ENCODE results near the gene OR2T8. TPM values are rescaled to one million over a fixed set of nuclear protein-coding genes. Genes with fewer than 3 reads are reported as not detected.

The OR2T8 gene
- total RNA-seq, 4 donors from 2014 or later = 0.40 TPM; not detected in 3

DNA sequence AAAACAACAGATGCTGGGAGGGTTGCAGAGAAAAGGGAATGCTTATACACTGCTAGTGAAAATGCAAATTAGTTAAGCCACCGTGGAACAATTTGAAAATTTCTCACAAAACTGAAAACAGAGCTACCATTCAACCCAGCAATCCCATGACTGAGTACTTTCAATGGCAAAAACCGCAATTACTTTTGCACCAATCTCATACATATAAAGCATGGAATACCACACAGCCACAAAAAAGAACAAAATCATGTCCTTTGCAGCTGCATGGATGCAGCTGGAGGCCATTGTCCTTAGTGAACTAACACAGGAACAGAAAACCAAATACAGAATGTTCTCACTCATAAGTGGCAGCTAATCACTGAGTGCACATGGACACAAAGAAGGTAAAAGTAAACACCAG is 6.3 kb upstream of the OR2T8 start:
- H3K4me3 ChIP-seq = no peak overlapping the region
- no peaks in the 10 kb centered on the region for H3K27me3 ChIP-seq
- no peaks in the 10 kb centered on the region for H3K9me3 ChIP-seq
- no peak for DNase-seq
- H3K36me3 ChIP-seq = no peaks in the 10 kb centered on the region
- intact Hi-C loops (cut with DNase I; ENCODE audit: low total_unique reads) = no loop called here
- H3K4me1 ChIP-seq = no peaks in the 10 kb centered on the region
- H3K27ac ChIP-seq = no peak overlapping the region
- TF ChIP-seq POLR2A (IDR thresholded peaks at IDR 0.05) = no peak
- TF ChIP-seq, protein P1, sequence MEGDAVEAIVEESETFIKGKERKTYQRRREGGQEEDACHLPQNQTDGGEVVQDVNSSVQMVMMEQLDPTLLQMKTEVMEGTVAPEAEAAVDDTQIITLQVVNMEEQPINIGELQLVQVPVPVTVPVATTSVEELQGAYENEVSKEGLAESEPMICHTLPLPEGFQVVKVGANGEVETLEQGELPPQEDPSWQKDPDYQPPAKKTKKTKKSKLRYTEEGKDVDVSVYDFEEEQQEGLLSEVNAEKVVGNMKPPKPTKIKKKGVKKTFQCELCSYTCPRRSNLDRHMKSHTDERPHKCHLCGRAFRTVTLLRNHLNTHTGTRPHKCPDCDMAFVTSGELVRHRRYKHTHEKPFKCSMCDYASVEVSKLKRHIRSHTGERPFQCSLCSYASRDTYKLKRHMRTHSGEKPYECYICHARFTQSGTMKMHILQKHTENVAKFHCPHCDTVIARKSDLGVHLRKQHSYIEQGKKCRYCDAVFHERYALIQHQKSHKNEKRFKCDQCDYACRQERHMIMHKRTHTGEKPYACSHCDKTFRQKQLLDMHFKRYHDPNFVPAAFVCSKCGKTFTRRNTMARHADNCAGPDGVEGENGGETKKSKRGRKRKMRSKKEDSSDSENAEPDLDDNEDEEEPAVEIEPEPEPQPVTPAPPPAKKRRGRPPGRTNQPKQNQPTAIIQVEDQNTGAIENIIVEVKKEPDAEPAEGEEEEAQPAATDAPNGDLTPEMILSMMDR (IDR thresholded peaks at IDR 0.05) = no peak

DNA sequence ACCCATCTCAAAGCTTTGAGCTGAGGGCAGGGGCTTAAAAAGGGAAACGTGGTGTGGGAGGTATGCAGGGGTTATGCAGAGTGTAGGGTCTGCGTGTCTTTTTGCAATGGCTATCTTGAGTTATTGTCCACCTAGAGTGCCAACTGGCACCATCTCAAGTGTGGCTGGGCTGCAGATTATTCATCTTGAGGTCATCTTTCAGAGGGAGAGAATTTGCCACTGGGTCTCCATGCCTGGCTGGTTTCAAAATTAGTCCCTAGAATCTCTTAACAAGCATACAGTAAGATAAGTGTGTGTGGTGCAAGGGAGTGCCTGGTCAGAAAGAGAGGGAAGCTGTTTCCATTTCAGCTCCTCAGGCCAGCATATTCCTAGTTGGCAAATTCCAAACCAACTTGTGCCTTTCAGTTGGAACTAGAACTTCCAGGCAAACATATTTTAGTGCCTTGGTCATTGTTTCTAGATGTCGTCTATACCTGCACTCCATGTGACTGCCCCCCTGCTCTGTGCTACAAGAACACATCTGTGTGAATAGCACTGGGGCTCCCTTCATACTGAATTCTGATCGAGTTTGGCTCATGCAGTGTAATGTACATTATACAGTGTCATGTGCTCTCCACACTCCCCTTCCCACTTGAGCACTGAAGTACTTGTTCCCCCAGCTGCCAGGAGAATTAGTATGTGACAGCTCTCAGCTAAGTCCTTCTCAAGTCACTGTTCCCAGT is 5.0 kb upstream of the OR2T8 start:
- DNase-seq = no peak
- Histone ChIP-seq H3K9me3 (no peaks in the 10 kb centered on the region), H3K4me3 (no peak overlapping the region), H3K27me3 (no peaks in the 10 kb centered on the region), H3K27ac (no peak overlapping the region), H3K4me1 (no peaks in the 10 kb centered on the region), H3K36me3 (no peaks in the 10 kb centered on the region)
- TF ChIP-seq, protein P1 (IDR thresholded peaks at IDR 0.05) = no peak
- no peak for TF ChIP-seq POLR2A (IDR thresholded peaks at IDR 0.05)
- intact Hi-C loops (cut with DNase I; ENCODE audit: low total_unique reads) = no loop called here

DNA sequence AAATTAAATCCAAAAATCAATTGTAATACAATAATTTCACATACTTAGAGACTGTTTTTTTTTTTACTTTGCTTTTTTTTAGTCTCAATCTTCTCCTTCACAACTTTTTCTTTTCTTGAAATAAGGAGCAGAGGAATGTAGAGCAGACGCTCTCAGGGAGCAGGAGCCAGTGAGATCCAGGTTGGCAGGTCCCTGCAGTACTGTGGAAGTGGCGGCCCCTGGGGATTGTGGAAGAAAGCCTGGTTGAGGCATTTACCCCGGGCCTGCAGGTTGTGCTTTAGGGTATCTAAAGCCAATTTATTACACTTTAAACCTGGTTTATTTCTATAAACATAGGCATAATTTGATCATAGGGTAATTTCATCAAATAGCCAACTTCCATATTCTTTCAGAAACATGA is 3.9 kb downstream of the OR2T8 start:
- Histone ChIP-seq H3K27ac (no peak overlapping the region), H3K4me3 (no peak overlapping the region), H3K4me1 (no peaks in the 10 kb centered on the region), H3K36me3 (no peaks in the 10 kb centered on the region), H3K27me3 (no peaks in the 10 kb centered on the region), H3K9me3 (no peaks in the 10 kb centered on the region)
- no peak for DNase-seq
- TF ChIP-seq, protein P1 (IDR thresholded peaks at IDR 0.05) = no peak
- TF ChIP-seq POLR2A (IDR thresholded peaks at IDR 0.05) = no peak
- intact Hi-C loops (cut with DNase I; ENCODE audit: low total_unique reads) = no loop called here

DNA sequence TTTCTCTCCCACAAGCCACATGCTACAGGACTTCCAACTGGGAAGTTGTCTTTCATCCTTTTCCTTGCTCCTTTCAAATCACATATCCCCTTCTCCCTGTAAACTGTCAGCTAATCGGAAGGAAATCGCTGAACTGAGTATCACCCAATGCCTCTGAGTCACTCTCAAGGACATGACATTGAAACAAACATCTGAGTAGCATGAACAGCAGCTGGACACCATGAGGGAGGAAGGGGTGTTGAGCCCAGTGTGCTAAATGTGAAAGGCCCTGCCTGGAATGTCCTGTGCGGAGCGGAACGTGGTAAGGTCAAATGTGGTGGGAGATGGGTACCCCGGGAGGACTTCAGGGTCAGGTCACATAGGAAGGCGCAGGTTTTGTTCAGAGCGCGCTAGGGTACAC is 4.8 kb downstream of the OR2T8 start, which contains the start of gene OR2AJ1:
TSS of gene OR2AJ1 (plus strand) at position 22 of the 400 bp plus-strand sequence. CDS start 8,880 bp downstream, outside the sequence.
- Histone ChIP-seq H3K9me3 (no peaks in the 10 kb centered on the region), H3K4me3 (no peak within 1 kb of the TSS), H3K27ac (no peak within 1 kb of the TSS), H3K27me3 (no peaks in the 10 kb centered on the region), H3K36me3 (no peaks in the 10 kb centered on the region), H3K4me1 (no peaks in the 10 kb centered on the region)
- intact Hi-C loops (cut with DNase I; ENCODE audit: low total_unique reads) = no loop called here
- DNase-seq = no peak
- TF ChIP-seq, protein P1 (IDR thresholded peaks at IDR 0.05) = no peak
- TF ChIP-seq POLR2A (IDR thresholded peaks at IDR 0.05) = no peak

DNA sequence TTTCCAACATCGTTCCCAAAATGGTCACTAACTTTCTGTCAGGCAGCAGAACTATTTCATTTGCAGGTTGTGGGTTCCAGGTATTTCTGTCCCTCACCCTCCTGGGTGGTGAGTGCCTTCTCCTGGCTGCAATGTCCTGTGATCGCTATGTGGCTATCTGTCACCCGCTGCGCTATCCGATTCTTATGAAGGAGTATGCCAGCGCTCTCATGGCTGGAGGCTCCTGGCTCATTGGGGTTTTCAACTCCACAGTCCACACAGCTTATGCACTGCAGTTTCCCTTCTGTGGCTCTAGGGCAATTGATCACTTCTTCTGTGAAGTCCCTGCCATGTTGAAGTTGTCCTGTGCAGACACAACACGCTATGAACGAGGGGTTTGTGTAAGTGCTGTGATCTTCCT is 13.9 kb downstream of the OR2T8 start:
- no peak for TF ChIP-seq POLR2A (IDR thresholded peaks at IDR 0.05)
- TF ChIP-seq, protein P1 (IDR thresholded peaks at IDR 0.05) = no peak
- Histone ChIP-seq H3K36me3 (no peaks in the 10 kb centered on the region), H3K27ac (no peak overlapping the region), H3K4me1 (no peaks in the 10 kb centered on the region), H3K27me3 (no peaks in the 10 kb centered on the region), H3K4me3 (no peak overlapping the region), H3K9me3 (no peaks in the 10 kb centered on the region)
- no peak for DNase-seq
- intact Hi-C loops (cut with DNase I; ENCODE audit: low total_unique reads) = no loop called here
